Neutrophil (primary cell): Measurements from ENCODE around the gene KLHL5.
A peak's percentile ranks its signal among the peaks of the same experiment; 100 is the strongest.

Experiments used
- H3K27ac ChIP-seq: fragments of 200-600 bp; sonication (generic); 2 replicates; pipeline ENCODE4 v1.5.1; 2016; ENCODE audit warnings: mild to moderate bottlenecking, moderate library complexity
- H3K27me3 ChIP-seq: fragments of 200-600 bp; sonication (generic); 2 replicates; pipeline ENCODE4 v1.6.0; 2016; ENCODE audit warnings: mild to moderate bottlenecking
- H3K36me3 ChIP-seq: fragments of 200-600 bp; sonication (generic); 2 replicates; pipeline ENCODE4 v1.5.1; 2017
- H3K4me1 ChIP-seq, 2 experiments: fragments of 200-600 bp in 1 of 2; sonication (generic) in 1 of 2; 1 replicate in 1 of 2; 2 replicates in 1 of 2; pipeline versions ENCODE4 v1.5.1 to v1.6.1; 2013 to 2016; ENCODE audit warnings: low read depth in 1 of 2, low read length in 1 of 2, mild to moderate bottlenecking in 1 of 2, moderate library complexity in 1 of 2; ENCODE audit not compliant: control insufficient read depth in 1 of 2, insufficient read depth in 1 of 2
- H3K4me3 ChIP-seq, 2 experiments: fragments of 200-600 bp in 1 of 2; sonication (generic) in 1 of 2; 1 replicate in 1 of 2; 2 replicates in 1 of 2; pipeline ENCODE4 v1.5.1; 2013 to 2016; ENCODE audit warnings: low read depth in 1 of 2, low read length in 1 of 2, mild to moderate bottlenecking in 1 of 2, moderate library complexity in 1 of 2
- H3K9me3 ChIP-seq: fragments of 200-600 bp; sonication (generic); 2 replicates; pipeline ENCODE4 v1.5.1; 2016
- CTCF ChIP-seq: fragments of 200-600 bp; sonication (generic); IDR thresholded peaks from 2 replicates; pipeline ENCODE4 v1.5.1; 2016; ENCODE audit warnings: antibody characterized with exemption

Gene KLHL5

DNA sequence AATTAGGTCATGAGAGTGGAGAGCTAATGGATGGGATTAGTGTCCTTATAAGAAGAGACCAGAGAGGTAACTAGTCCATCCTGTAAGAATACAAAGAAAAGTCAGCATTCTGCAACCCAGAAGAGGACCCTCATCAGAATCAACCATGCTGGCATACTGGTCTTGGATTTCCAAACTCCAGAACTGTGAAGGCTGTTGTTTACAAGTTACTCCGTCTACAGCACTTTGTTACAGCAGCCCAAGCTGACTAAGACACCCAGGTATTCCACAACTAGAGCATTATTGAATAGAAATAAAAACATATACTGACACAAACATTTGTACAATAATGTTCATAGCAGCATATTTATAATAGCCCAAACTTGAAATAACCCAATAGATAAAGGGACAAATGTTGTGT is 39.0 kb upstream of the KLHL5 start:
- Histone ChIP-seq H3K4me3 (no peak overlapping the region), H3K9me3 (no peaks in the 10 kb centered on the region), H3K27me3 (no peaks in the 10 kb centered on the region), H3K4me1 (peaks cover 6 to 9% of the 10 kb centered on the region in 2 experiments), H3K27ac (no peak overlapping the region), H3K36me3 (no peaks in the 10 kb centered on the region)
- no peak for TF ChIP-seq CTCF

- no peak for TF ChIP-seq CTCF
- no peaks in the 10 kb centered on the region for H3K36me3 ChIP-seq
These were observed 37.6 kb upstream of the KLHL5 start for GRCh38 chr4:39024311-39024865.

GRCh38 chr4:39025552-39026085 is 36.4 kb upstream of the KLHL5 start:
- Histone ChIP-seq H3K27me3 (no peaks in the 10 kb centered on the region), H3K4me1 (peaks cover 16 to 31% of the 10 kb centered on the region in 2 experiments), H3K36me3 (no peaks in the 10 kb centered on the region), H3K27ac (peak overlapping the region; percentile 47), H3K9me3 (no peaks in the 10 kb centered on the region), H3K4me3 (no peak overlapping the region)
- no peak for TF ChIP-seq CTCF

More at GRCh38 chr4:39024311-39024865, 37.6 kb upstream of the KLHL5 start:
- H3K27me3 ChIP-seq, result no peaks in the 10 kb centered on the region
- H3K4me3 ChIP-seq, result no peak overlapping the region
- no peaks in the 10 kb centered on the region for H3K9me3 ChIP-seq
- H3K27ac ChIP-seq, result no peak overlapping the region
- peaks cover 6 to 22% of the 10 kb centered on the region in 2 experiments for H3K4me1 ChIP-seq

GRCh38 chr4:39026096-39026495 is 35.9 kb upstream of the KLHL5 start:
- H3K9me3 ChIP-seq, result no peaks in the 10 kb centered on the region
- H3K27me3 ChIP-seq, result no peaks in the 10 kb centered on the region
- no peak for TF ChIP-seq CTCF
- no peaks in the 10 kb centered on the region for H3K36me3 ChIP-seq
- peak overlapping the region; percentile 47 for H3K27ac ChIP-seq
- no peak overlapping the region for H3K4me3 ChIP-seq
- H3K4me1 ChIP-seq, result peaks cover 21 to 36% of the 10 kb centered on the region in 2 experiments

- Histone ChIP-seq H3K36me3 (no peaks in the 10 kb centered on the region), H3K4me3 (no peak overlapping the region), H3K9me3 (no peaks in the 10 kb centered on the region), H3K27me3 (no peaks in the 10 kb centered on the region), H3K4me1 (peaks cover 40 to 54% of the 10 kb centered on the region in 2 experiments), H3K27ac (peak overlapping the region; percentile 26)
- TF ChIP-seq CTCF, result no peak
These were observed 32.0 kb upstream of the KLHL5 start for GRCh38 chr4:39029752-39030694.
